Karpas-422 (cell line): Measurements from ENCODE around the gene CD69. TPM values are rescaled to one million over a fixed set of nuclear protein-coding genes. Genes with fewer than 3 reads are reported as not detected.
"Not testable (repeated sequence)": the region's sequence is repeated elsewhere in the genome, so short reads cannot be mapped to it uniquely, and the experiment has no call there.

Experiments used
- DNase-seq: peaks from one replicate; pipeline ENCODE4 v3.0.0-alpha.2; 2015
- H2AFZ ChIP-seq: fragments of 200-600 bp; sonication (generic); 2 replicates; pipeline ENCODE4 v1.6.1; 2014; ENCODE audit warnings: antibody characterized with exemption, low read length, mixed read lengths
- H3K27ac ChIP-seq: fragments of 200-600 bp; sonication (generic); 2 replicates; pipeline ENCODE4 v1.5.1; 2014; ENCODE audit warnings: mild to moderate bottlenecking, low read length, moderate library complexity
- H3K27me3 ChIP-seq: fragments of 200-600 bp; sonication (generic); 2 replicates; pipeline ENCODE4 v1.6.1; 2014; ENCODE audit warnings: low read length, mixed read lengths
- H3K36me3 ChIP-seq: fragments of 200-600 bp; sonication (generic); 2 replicates; pipeline ENCODE4 v1.6.1; 2014; ENCODE audit warnings: low read length, mixed read lengths; ENCODE audit not compliant: insufficient read depth
- H3K4me1 ChIP-seq: fragments of 200-600 bp; sonication (generic); 2 replicates; pipeline ENCODE4 v1.6.1; 2014; ENCODE audit warnings: mild to moderate bottlenecking, low read length, mixed read lengths
- H3K4me2 ChIP-seq: fragments of 200-600 bp; sonication (generic); 2 replicates; pipeline ENCODE4 v1.6.1; 2014; ENCODE audit warnings: low read length, low read depth, mild to moderate bottlenecking; ENCODE audit not compliant: poor library complexity, severe bottlenecking
- H3K4me3 ChIP-seq: fragments of 200-600 bp; sonication (generic); 2 replicates; pipeline ENCODE4 v1.5.1; 2014; ENCODE audit warnings: mild to moderate bottlenecking, antibody characterized with exemption, low read length, mixed read lengths
- H3K79me2 ChIP-seq: fragments of 200-600 bp; sonication (generic); 2 replicates; pipeline ENCODE4 v1.6.1; 2014; ENCODE audit warnings: mild to moderate bottlenecking, low read length, mixed read lengths
- H3K9ac ChIP-seq: fragments of 200-600 bp; sonication (generic); 2 replicates; pipeline ENCODE4 v1.6.0; 2014; ENCODE audit warnings: low read length
- H3K9me2 ChIP-seq: fragments of 200-600 bp; sonication (generic), shearing (Covaris generic); replicated peaks from 2 replicates; pipeline ENCODE4 v1.6.0; 2014; ENCODE audit warnings: mild to moderate bottlenecking, low read length, moderate library complexity; ENCODE audit not compliant: insufficient read depth
- H3K9me3 ChIP-seq: fragments of 300-700, 200-600 bp; sonication (generic); 2 replicates; pipeline ENCODE4 v1.6.1; 2014; ENCODE audit warnings: low read length, mixed read lengths
- H4K20me1 ChIP-seq: fragments of 200-600 bp; sonication (generic); 2 replicates; pipeline ENCODE4 v1.6.1; 2014; ENCODE audit warnings: mild to moderate bottlenecking, antibody characterized with exemption, low read length, low read depth; ENCODE audit not compliant: insufficient read depth
- total RNA-seq: library from RNA; depleted of rRNA; stranded (reverse); fragments of >200 nt; shearing (Covaris generic); gene quantifications from 2 replicates; pipeline ENCODE4 v1.2.3, GENCODE V29; 2014; ENCODE audit warnings: low replicate concordance; rRNA removed

CD69 gene
- total RNA-seq, 1 experiment from 2014 or later: 0.34 TPM

DNA sequence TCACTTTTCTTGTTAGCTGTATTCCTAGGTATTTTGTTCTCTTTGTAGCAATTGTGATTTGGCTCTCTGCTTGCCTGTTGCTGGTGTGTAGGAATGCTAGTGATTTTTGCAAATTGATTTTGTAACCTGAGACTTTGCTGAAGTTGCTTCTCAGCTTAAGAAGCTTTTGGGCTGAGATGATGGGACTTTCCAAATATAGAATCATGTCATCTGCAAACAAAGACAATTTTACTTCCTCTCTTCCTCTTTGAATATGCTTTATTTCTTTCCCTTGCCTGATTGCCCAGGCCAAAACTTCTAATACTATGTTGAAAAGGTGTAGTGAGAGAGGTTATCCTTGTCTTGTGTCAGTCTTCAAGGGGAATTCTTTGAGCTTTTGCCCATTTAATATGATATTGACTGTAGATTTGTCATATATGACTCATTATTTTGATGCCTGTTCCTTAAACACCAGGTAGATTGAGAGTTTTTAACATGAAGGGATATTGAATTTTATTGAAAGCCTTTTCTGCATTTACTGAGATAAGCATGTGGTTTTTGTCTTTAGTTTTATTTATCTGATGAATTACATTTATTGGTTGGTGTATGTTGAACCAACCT lies 54.5 kb downstream of the CD69 start:
- H3K27me3 ChIP-seq: no peaks in the 10 kb centered on the region
- peak overlapping the region; percentile 5 for H3K4me2 ChIP-seq
- DNase-seq: no peak
- H3K36me3 ChIP-seq: no peaks in the 10 kb centered on the region
- H3K9me2 ChIP-seq: no peaks in the 10 kb centered on the region
- H2AFZ ChIP-seq: no peak overlapping the region
- no peak overlapping the region for H3K27ac ChIP-seq
- no peaks in the 10 kb centered on the region for H3K79me2 ChIP-seq
- no peaks in the 10 kb centered on the region for H4K20me1 ChIP-seq
- no peak overlapping the region for H3K4me3 ChIP-seq
- H3K4me1 ChIP-seq: peaks cover 16% of the 10 kb centered on the region
- H3K9me3 ChIP-seq: no peaks in the 10 kb centered on the region
- H3K9ac ChIP-seq: no peak overlapping the region

DNA sequence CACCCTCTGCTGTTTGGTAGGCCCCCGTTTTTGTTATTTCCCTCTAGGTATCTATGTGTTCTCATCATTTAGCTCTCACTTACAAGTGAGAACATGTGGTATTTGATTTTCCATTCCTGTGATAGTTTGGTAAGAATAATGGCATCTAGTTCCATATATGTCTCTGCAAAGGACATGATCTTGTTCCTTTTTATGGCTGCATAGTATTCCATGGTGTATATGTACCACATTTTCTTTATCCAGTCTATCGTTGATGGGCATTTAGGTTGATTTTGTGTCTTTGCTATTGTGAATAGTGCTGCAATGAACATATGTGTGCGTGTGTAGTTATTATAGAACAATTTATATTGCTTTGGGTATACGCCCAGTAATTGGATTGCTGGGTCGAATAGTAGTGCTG lies 56.1 kb downstream of the CD69 start:
- peaks cover 16% of the 10 kb centered on the region for H3K4me1 ChIP-seq
- H2AFZ ChIP-seq, DNase-seq: not testable (repeated sequence)

More for the DNA sequence above, 56.1 kb downstream of the CD69 start:
- H3K79me2 ChIP-seq, H3K27me3 ChIP-seq, H3K36me3 ChIP-seq, H3K4me3 ChIP-seq, H3K27ac ChIP-seq, H4K20me1 ChIP-seq, H3K9ac ChIP-seq, H3K4me2 ChIP-seq, H3K9me2 ChIP-seq, H3K9me3 ChIP-seq: not testable (repeated sequence)

Other genes starting within 250 kb of the CD69 start
- not detected in 2 replicates for gene KLRB1, start 153.0 kb downstream of the CD69 start, total RNA-seq
- gene CLEC2D, start 91.2 kb downstream of the CD69 start, total RNA-seq: 1.5 and 3.2 TPM in 2 replicates
- 3.5 and 5.6 TPM in 2 replicates for gene CLECL1, start 27.8 kb downstream of the CD69 start, total RNA-seq
- gene KLRF1, start 66.6 kb upstream of the CD69 start, total RNA-seq: not detected in 2 replicates
- gene CLEC2B, start 108.5 kb upstream of the CD69 start, total RNA-seq: not detected in 2 replicates
- gene KLRF2, start 120.6 kb upstream of the CD69 start, total RNA-seq: not detected in 2 replicates
- gene CLEC2A, start 171.5 kb upstream of the CD69 start, total RNA-seq: not detected in 2 replicates
- not detected in 2 replicates for gene CLEC12A, start 210.5 kb upstream of the CD69 start, total RNA-seq
- not detected in 2 replicates for gene CLEC1B, start 238.2 kb upstream of the CD69 start, total RNA-seq
- gene CLEC12B, start 249.7 kb upstream of the CD69 start, total RNA-seq: not detected in 2 replicates